GM19023 (cell line): Measurements from ENCODE around the gene RBBP6.

Source experiments
- ATAC-seq: cut with Tn5 transposase; IDR thresholded peaks from one replicate; pipeline ENCODE4 v1.9.1; 2021; ENCODE audit warnings: mild to moderate bottlenecking, moderate library complexity; ENCODE audit not compliant: unreplicated experiment

Gene RBBP6

GRCh38 chr16:24524855-24525677 is 14.3 kb upstream of the RBBP6 start:
- no peak for ATAC-seq

- ATAC-seq, result no peak
These were observed 13.3 kb upstream of the RBBP6 start for GRCh38 chr16:24525970-24526559.

GRCh38 chr16:24526701-24527495 is 12.5 kb upstream of the RBBP6 start:
- ATAC-seq, result no peak

GRCh38 chr16:24531166-24531565 is 8.2 kb upstream of the RBBP6 start:
- no peak for ATAC-seq

GRCh38 chr16:24534620-24535019 is 4.7 kb upstream of the RBBP6 start:
- no peak for ATAC-seq

GRCh38 chr16:24535827-24536226 is 3.5 kb upstream of the RBBP6 start:
- no peak for ATAC-seq

- no peak for ATAC-seq
These were observed 2.7 kb upstream of the RBBP6 start for GRCh38 chr16:24536671-24537070.

GRCh38 chr16:24537474-24538337 is 1.7 kb upstream of the RBBP6 start:
- no peak for ATAC-seq

GRCh38 chr16:24538756-24539294 is 541 bp upstream of the RBBP6 start:
- ATAC-seq, result peak; percentile 42

GRCh38 chr16:24539850-24540601 is 660 bp downstream of the RBBP6 start:
- peak; percentile 39 for ATAC-seq

GRCh38 chr16:24540602-24541210 is 1.3 kb downstream of the RBBP6 start:
- no peak for ATAC-seq

GRCh38 chr16:24541233-24541933 is 2.0 kb downstream of the RBBP6 start:
- ATAC-seq, result no peak

- no peak for ATAC-seq
These were observed 4.6 kb downstream of the RBBP6 start for GRCh38 chr16:24543949-24544348.

GRCh38 chr16:24544640-24545039 is 5.3 kb downstream of the RBBP6 start:
- ATAC-seq, result no peak

- no peak for ATAC-seq
These were observed 10.9 kb downstream of the RBBP6 start for GRCh38 chr16:24550295-24550694.

GRCh38 chr16:24552705-24553246 is 13.4 kb downstream of the RBBP6 start:
- no peak for ATAC-seq

GRCh38 chr16:24553983-24554382 is 14.6 kb downstream of the RBBP6 start:
- no peak for ATAC-seq

GRCh38 chr16:24555346-24555872 is 16.0 kb downstream of the RBBP6 start:
- no peak for ATAC-seq
